Middle frontal gyrus (tissue), 1 donor: ENCODE data around the gene TGIF1.

Source experiments
- DNase-seq: peaks from one replicate; pipeline ENCODE4 v3.0.0-alpha.2; 2015; ENCODE audit warnings: low spot score; ENCODE audit errors: extremely low spot score

The TGIF1 gene

GRCh38 chr18:3429121-3429520, 20.9 kb upstream of the TGIF1 start:
- DNase-seq = no peak

GRCh38 chr18:3434685-3435084, 15.3 kb upstream of the TGIF1 start:
- no peak for DNase-seq

- DNase-seq = no peak
Measured at GRCh38 chr18:3440341-3440740, 9.6 kb upstream of the TGIF1 start.

- no peak for DNase-seq
Measured at GRCh38 chr18:3441290-3441689, 8.7 kb upstream of the TGIF1 start.

GRCh38 chr18:3442919-3443318, 7.1 kb upstream of the TGIF1 start:
- no peak for DNase-seq

GRCh38 chr18:3444296-3444695, 5.7 kb upstream of the TGIF1 start:
- DNase-seq = no peak

- no peak for DNase-seq
Measured at GRCh38 chr18:3444954-3445353, 5.0 kb upstream of the TGIF1 start.

GRCh38 chr18:3447068-3447894, 2.7 kb upstream of the TGIF1 start:
- DNase-seq = no peak

GRCh38 chr18:3447895-3448837, 1.8 kb upstream of the TGIF1 start:
- DNase-seq = no peak

- no peak for DNase-seq
Measured at GRCh38 chr18:3448838-3449511, 997 bp upstream of the TGIF1 start.

- DNase-seq = no peak
Measured at GRCh38 chr18:3449512-3450011, 410 bp upstream of the TGIF1 start.

GRCh38 chr18:3450799-3451182, 819 bp downstream of the TGIF1 start:
- DNase-seq = no peak

- DNase-seq = no peak
Measured at GRCh38 chr18:3451183-3451988, 1.4 kb downstream of the TGIF1 start.

GRCh38 chr18:3451989-3452749, 2.2 kb downstream of the TGIF1 start:
- DNase-seq = no peak

- DNase-seq = no peak
Measured at GRCh38 chr18:3452750-3453539, 3.0 kb downstream of the TGIF1 start.

GRCh38 chr18:3453540-3454364, 3.8 kb downstream of the TGIF1 start:
- no peak for DNase-seq

- DNase-seq = no peak
Measured at GRCh38 chr18:3454365-3455089, 4.6 kb downstream of the TGIF1 start.
